ENCODE measurements around the gene SH3BGRL3.

DNA sequence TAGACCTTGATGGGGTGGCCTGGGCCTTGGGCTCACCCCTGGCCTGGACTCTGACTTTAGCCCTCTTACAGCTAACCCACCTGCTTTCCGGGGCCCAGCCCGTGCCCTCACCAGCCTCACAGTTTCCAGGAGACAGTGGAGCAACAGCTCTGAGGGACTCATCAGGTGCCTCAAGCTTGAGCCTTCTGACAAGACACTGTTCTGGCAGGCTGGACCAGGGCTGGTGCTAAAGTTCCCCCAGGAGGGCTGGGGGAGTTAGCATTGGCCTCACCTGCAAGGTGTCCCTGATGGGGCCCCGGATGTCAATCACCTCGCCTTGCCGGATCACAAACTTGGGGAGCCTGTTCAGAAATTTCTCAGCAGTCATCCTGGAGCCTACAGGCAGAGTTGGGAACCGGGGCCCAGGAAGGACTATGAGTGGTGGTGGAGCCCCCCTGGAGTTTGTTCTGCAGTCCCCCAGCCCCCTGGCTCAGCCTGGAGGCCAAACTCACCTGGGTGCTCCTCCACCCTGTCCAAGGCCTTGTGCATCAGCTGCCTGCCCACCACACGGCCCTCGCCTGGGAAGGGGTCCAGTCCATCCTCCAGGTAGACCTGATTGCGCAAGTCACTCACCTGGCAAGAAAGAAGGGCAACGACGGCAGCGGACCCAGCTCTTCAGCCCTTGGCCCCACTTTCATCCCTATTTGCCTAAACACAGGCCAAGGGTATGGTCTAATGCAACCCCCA lies 4.1 kb downstream of the SH3BGRL3 start:
- no peak for TF ChIP-seq POLR2A (IDR thresholded peaks at IDR 0.05)
- TF ChIP-seq, protein P1, sequence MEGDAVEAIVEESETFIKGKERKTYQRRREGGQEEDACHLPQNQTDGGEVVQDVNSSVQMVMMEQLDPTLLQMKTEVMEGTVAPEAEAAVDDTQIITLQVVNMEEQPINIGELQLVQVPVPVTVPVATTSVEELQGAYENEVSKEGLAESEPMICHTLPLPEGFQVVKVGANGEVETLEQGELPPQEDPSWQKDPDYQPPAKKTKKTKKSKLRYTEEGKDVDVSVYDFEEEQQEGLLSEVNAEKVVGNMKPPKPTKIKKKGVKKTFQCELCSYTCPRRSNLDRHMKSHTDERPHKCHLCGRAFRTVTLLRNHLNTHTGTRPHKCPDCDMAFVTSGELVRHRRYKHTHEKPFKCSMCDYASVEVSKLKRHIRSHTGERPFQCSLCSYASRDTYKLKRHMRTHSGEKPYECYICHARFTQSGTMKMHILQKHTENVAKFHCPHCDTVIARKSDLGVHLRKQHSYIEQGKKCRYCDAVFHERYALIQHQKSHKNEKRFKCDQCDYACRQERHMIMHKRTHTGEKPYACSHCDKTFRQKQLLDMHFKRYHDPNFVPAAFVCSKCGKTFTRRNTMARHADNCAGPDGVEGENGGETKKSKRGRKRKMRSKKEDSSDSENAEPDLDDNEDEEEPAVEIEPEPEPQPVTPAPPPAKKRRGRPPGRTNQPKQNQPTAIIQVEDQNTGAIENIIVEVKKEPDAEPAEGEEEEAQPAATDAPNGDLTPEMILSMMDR (IDR thresholded peaks at IDR 0.05): no peak
- no peak for TF ChIP-seq EP300 (IDR thresholded peaks at IDR 0.05)
